Sigmoid colon (tissue), 4 donors: ENCODE measurements around the gene MYO7A.

Experiments
- EP300 ChIP-seq, 4 donors: sonication (generic); formaldehyde crosslinking; IDR thresholded peaks; one replicate each; pipeline ENCODE4 v1.6.1; 2017; ENCODE audit warnings: antibody characterized with exemption in 4 of 4
- POLR2A ChIP-seq, 2 donors: fragments of 450-650 bp; IDR thresholded peaks; one replicate each; pipeline ENCODE4 v1.6.1; 2016; ENCODE audit warnings: antibody characterized with exemption in 2 of 2, mild to moderate bottlenecking in 2 of 2, moderate library complexity in 2 of 2
- POLR2AphosphoS5 ChIP-seq, 4 donors: sonication (generic); formaldehyde crosslinking; IDR thresholded peaks; one replicate each; pipeline ENCODE4 v1.6.1; 2017; ENCODE audit warnings: antibody characterized with exemption in 4 of 4
- TF ChIP-seq, protein P1 (sequence below), 4 experiments: fragments of 450-650 bp in 3 of 4; fragments of 200-600 bp in 1 of 4; IDR thresholded peaks; one replicate each; pipeline ENCODE4 v1.5.1; 2016 to 2019; ENCODE audit warnings: antibody characterized with exemption in 4 of 4, mild to moderate bottlenecking in 3 of 4, moderate library complexity in 2 of 4

DNA sequence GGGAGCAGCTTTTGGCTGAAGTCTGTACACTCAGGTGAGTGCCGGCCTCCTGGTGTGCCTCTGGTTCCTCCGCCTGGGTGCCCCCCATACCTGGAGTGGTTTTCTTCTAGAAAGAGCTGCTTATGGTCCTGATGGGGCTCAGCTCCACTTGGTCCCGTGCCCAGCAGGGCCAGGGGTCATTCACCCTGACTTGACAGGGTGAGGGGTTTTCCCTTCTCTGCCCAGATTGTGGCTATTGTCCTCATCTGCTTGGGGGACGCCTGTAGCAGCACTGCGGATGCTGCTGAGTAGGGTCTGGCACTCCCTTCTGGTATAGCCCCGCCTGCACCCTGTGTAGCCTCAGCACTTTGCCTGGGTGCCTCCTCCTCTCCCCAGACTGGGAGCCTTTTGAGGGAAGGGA lies 17.2 kb upstream of the MYO7A start:
- TF ChIP-seq POLR2A (IDR thresholded peaks at IDR 0.05) (no peak), EP300 (IDR thresholded peaks at IDR 0.05) (no peak), POLR2AphosphoS5 (IDR thresholded peaks at IDR 0.05) (no peak)
- TF ChIP-seq, protein P1, sequence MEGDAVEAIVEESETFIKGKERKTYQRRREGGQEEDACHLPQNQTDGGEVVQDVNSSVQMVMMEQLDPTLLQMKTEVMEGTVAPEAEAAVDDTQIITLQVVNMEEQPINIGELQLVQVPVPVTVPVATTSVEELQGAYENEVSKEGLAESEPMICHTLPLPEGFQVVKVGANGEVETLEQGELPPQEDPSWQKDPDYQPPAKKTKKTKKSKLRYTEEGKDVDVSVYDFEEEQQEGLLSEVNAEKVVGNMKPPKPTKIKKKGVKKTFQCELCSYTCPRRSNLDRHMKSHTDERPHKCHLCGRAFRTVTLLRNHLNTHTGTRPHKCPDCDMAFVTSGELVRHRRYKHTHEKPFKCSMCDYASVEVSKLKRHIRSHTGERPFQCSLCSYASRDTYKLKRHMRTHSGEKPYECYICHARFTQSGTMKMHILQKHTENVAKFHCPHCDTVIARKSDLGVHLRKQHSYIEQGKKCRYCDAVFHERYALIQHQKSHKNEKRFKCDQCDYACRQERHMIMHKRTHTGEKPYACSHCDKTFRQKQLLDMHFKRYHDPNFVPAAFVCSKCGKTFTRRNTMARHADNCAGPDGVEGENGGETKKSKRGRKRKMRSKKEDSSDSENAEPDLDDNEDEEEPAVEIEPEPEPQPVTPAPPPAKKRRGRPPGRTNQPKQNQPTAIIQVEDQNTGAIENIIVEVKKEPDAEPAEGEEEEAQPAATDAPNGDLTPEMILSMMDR (IDR thresholded peaks at IDR 0.05): no peak
